Mesendoderm (in vitro differentiated cells): ENCODE results near the gene POGLUT2.
"Not testable (repeated sequence)": the region's sequence is repeated elsewhere in the genome, so short reads cannot be mapped to it uniquely, and the experiment has no call there.

ENCODE experiments used
- DNase-seq: peaks from one replicate; pipeline ENCODE4 v3.0.0; 2013
- H2AK5ac ChIP-seq: 2 replicates; pipeline ENCODE4 v1.6.1; 2013; ENCODE audit warnings: low read length, inconsistent platforms
- H2BK120ac ChIP-seq: 2 replicates; pipeline ENCODE4 v1.6.1; 2013; ENCODE audit warnings: low read depth, mild to moderate bottlenecking, low read length, moderate library complexity, mixed read lengths
- H2BK15ac ChIP-seq: replicated peaks from 2 replicates; pipeline ENCODE4 v1.6.1; 2013; ENCODE audit warnings: low read depth, mild to moderate bottlenecking, moderate library complexity
- H2BK5ac ChIP-seq: 2 replicates; pipeline ENCODE4 v1.6.1; 2013; ENCODE audit warnings: low read length, inconsistent platforms
- H3K18ac ChIP-seq: 2 replicates; pipeline ENCODE4 v1.6.1; 2013; ENCODE audit warnings: mild to moderate bottlenecking, low read length, mixed read lengths
- H3K23ac ChIP-seq: one replicate; pipeline ENCODE4 v1.6.1; 2013; ENCODE audit warnings: low read length
- H3K27ac ChIP-seq: 2 replicates; pipeline ENCODE4 v1.5.1; 2013; ENCODE audit warnings: low read depth, mild to moderate bottlenecking, inconsistent platforms, low read length, moderate library complexity
- H3K27me3 ChIP-seq: 2 replicates; pipeline ENCODE4 v1.6.1; 2013; ENCODE audit warnings: low read length, control low read depth, mild to moderate bottlenecking, inconsistent platforms; ENCODE audit not compliant: insufficient read depth, poor library complexity
- H3K36me3 ChIP-seq: 2 replicates; pipeline ENCODE4 v1.6.1; 2013; ENCODE audit warnings: low read length, inconsistent platforms; ENCODE audit not compliant: control insufficient read depth, insufficient read depth
- H3K4ac ChIP-seq: one replicate; pipeline ENCODE4 v1.6.1; 2013; ENCODE audit warnings: low read depth, mild to moderate bottlenecking, low read length, moderate library complexity
- H3K4me1 ChIP-seq: 2 replicates; pipeline ENCODE4 v1.6.1; 2013; ENCODE audit warnings: low read depth, low read length, inconsistent platforms; ENCODE audit not compliant: control insufficient read depth
- H3K4me2 ChIP-seq: 2 replicates; pipeline ENCODE4 v1.6.1; 2013; ENCODE audit warnings: low read length
- H3K4me3 ChIP-seq: 2 replicates; pipeline ENCODE4 v1.5.1; 2013; ENCODE audit warnings: mild to moderate bottlenecking, low read length
- H3K56ac ChIP-seq: one replicate; pipeline ENCODE4 v1.6.1; 2013; ENCODE audit warnings: low read length
- H3K79me1 ChIP-seq: 2 replicates; pipeline ENCODE4 v1.6.1; 2013; ENCODE audit warnings: low read length, inconsistent platforms
- H3K79me2 ChIP-seq: 2 replicates; pipeline ENCODE4 v1.6.1; 2013; ENCODE audit warnings: mild to moderate bottlenecking, low read length; ENCODE audit not compliant: control insufficient read depth, insufficient read depth
- H3K9ac ChIP-seq: 2 replicates; pipeline ENCODE4 v1.6.1; 2013; ENCODE audit warnings: low read length, inconsistent platforms
- H4K5ac ChIP-seq: one replicate; pipeline ENCODE4 v1.6.1; 2013; ENCODE audit warnings: low read length
- H4K8ac ChIP-seq: one replicate; pipeline ENCODE4 v1.6.1; 2013; ENCODE audit warnings: low read depth, mild to moderate bottlenecking, control low read depth, low read length, moderate library complexity
- WGBS: extraction: QIAGEN DNeasy Blood & Tissue Kit; methylation state at CpG from one replicate; pipeline ENCODE4 v1.1.7; 2013; ENCODE audit warnings: low lambda C conversion rate, missing lambda C conversion rate; ENCODE audit not compliant: insufficient coverage; ENCODE audit errors: extremely low coverage; 5-methylcytosine and 5-hydroxymethylcytosine counted together

The POGLUT2 gene

DNA sequence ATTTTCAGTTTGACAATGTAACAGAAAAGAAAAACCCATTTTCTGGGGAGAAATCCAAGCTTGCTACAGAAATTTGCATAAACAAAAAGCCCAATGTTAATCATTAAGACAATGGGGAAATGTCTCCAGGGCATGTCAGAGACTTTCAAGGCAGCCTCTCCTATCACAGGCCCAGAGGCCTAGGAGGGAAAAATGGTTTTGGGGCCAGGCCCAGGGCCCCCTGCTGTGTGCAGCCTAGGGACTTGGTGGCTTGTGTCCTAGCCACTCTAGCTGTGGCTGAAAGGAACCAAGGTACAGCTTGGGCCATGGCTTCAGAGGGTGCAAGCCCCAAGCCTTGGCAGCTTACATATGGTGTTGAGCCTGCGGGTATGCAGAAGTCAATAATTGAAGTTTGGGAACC, 17.2 kb downstream of the POGLUT2 start:
- no peak overlapping the region for H2BK15ac ChIP-seq
- no peak for DNase-seq
- H2BK120ac ChIP-seq, result no peak overlapping the region
- H3K9ac ChIP-seq, result no peak overlapping the region
- no CpG with 5 or more reads among the region's 1 CpG for WGBS
- H3K79me1 ChIP-seq, result no peaks in the 10 kb centered on the region
- H3K36me3 ChIP-seq, result peaks cover 1% of the 10 kb centered on the region
- H3K27me3 ChIP-seq, result no peaks in the 10 kb centered on the region
- H3K18ac ChIP-seq, result no peak overlapping the region
- no peak overlapping the region for H3K27ac ChIP-seq
- H2AK5ac ChIP-seq, result no peak overlapping the region
- H4K5ac ChIP-seq, result no peak overlapping the region
- H2BK5ac ChIP-seq, result no peak overlapping the region
- no peak overlapping the region for H3K23ac ChIP-seq
- no peak overlapping the region for H3K4me2 ChIP-seq
- H4K8ac ChIP-seq, result no peak overlapping the region
- no peaks in the 10 kb centered on the region for H3K4me1 ChIP-seq
- H3K79me2 ChIP-seq, result no peaks in the 10 kb centered on the region
- no peak overlapping the region for H3K56ac ChIP-seq
- no peak overlapping the region for H3K4me3 ChIP-seq
- H3K4ac ChIP-seq, result no peak overlapping the region

DNA sequence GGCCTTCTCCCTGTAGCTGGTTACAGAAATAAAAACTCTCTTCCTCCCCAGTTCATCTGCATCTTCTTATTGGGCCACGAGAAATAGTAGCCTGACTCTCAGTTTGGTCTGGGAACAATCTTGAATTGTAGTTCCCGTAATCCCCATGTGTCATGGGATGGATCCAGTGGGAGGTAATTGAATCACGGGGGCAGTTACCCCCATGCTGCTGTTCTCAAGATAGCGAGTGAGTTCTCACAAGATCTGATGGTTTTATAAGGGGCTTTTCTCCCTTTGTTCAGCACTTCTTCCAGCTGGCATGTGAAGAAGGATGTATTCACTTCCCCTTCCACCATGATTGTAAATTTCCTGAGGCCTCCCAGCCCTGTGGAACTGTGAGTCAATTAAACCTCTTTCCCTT, 18.1 kb downstream of the POGLUT2 start:
- WGBS, result no CpG with 5 or more reads among the region's 4 CpGs
- H3K27ac ChIP-seq, result not testable (repeated sequence)

DNA sequence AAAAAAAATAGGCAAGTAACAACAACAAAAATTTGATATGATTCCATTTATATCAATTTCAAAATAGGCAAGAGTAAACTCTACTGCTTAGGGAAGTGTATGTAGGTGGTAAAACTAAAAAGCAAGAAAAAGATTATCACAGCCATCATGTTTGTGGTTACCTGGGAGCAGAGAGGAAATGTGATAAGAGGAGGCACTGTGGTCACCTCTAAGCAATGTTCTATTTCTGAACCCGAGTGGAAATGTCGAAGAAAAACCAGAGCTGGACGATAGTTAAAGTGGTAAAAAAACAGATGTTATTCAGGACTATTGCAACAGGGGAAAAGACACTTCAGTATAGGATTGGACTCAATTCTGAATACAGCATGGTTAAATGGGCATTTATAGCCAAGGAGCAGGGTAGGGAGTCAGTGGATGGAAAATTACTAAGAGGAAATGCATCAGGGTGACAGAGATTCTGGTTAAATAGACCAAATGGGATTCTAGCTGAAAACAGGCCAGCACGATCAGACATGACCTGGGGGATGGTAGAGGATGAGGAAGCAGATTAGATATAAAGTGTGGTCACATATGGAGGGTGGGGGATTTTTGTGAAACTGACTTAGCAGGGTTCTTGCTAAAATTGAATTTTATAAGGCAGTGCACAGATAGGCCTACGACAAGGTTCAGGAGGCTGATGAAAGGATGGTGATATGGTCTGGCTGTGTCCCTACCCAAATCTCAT, 19.2 kb downstream of the POGLUT2 start:
- WGBS, result no CpG with 5 or more reads among the region's 5 CpGs
- no peak overlapping the region for H2AK5ac ChIP-seq
- H4K8ac ChIP-seq, result no peak overlapping the region
- no peaks in the 10 kb centered on the region for H3K27me3 ChIP-seq
- no peak overlapping the region for H3K4me2 ChIP-seq
- no peak overlapping the region for H2BK15ac ChIP-seq
- no peak overlapping the region for H3K56ac ChIP-seq
- no peak overlapping the region for H3K23ac ChIP-seq
- H3K4me1 ChIP-seq, result no peaks in the 10 kb centered on the region
- DNase-seq, result no peak
- no peak overlapping the region for H3K4ac ChIP-seq
- H3K36me3 ChIP-seq, result peaks cover 1% of the 10 kb centered on the region
- no peak overlapping the region for H4K5ac ChIP-seq
- no peak overlapping the region for H2BK120ac ChIP-seq
- no peak overlapping the region for H3K27ac ChIP-seq
- no peak overlapping the region for H2BK5ac ChIP-seq
- no peak overlapping the region for H3K4me3 ChIP-seq
- H3K79me2 ChIP-seq, result no peaks in the 10 kb centered on the region
- H3K79me1 ChIP-seq, result no peaks in the 10 kb centered on the region
- H3K18ac ChIP-seq, result no peak overlapping the region
- no peak overlapping the region for H3K9ac ChIP-seq

More for the DNA sequence above, 18.1 kb downstream of the POGLUT2 start:
- not testable (repeated sequence) for DNase-seq, H3K9ac ChIP-seq, H3K56ac ChIP-seq, H2BK5ac ChIP-seq, H3K4me3 ChIP-seq, H3K4me2 ChIP-seq, H3K36me3 ChIP-seq, H3K4ac ChIP-seq, H3K23ac ChIP-seq, H2BK120ac ChIP-seq, H4K5ac ChIP-seq, H2AK5ac ChIP-seq, H3K4me1 ChIP-seq, H3K27me3 ChIP-seq, H3K79me2 ChIP-seq, H3K79me1 ChIP-seq, H4K8ac ChIP-seq, H2BK15ac ChIP-seq, H3K18ac ChIP-seq

DNA sequence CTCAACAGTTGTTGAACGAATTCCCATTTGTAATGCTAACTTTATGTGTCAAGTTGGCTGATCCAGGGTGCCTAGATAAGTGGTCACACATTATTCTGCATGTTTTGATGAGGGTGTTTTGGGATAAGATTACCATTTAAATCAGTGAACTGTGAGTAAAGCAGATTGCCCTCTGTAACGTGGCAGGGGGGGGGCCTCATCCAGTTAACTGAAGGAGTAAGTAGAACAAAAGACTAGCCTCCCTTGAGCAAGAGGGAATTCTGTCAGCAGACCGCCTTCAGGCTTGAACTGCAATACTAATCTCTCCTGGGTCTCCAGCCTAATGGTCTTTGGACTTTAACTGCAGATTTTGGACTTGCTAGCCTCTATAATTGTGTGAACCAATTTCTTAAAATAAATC, 21.0 kb downstream of the POGLUT2 start:
- Histone ChIP-seq H2BK5ac (no peak overlapping the region), H3K4me3 (no peak overlapping the region), H3K18ac (no peak overlapping the region), H3K79me2 (no peaks in the 10 kb centered on the region), H2AK5ac (no peak overlapping the region), H3K9ac (no peak overlapping the region), H3K27ac (no peak overlapping the region), H3K4me1 (peaks cover 2% of the 10 kb centered on the region), H3K4me2 (no peak overlapping the region), H3K23ac (no peak overlapping the region), H4K5ac (no peak overlapping the region), H3K36me3 (no peaks in the 10 kb centered on the region), H3K56ac (no peak overlapping the region), H3K79me1 (no peaks in the 10 kb centered on the region), H4K8ac (no peak overlapping the region), H2BK15ac (no peak overlapping the region), H3K4ac (no peak overlapping the region), H3K27me3 (no peaks in the 10 kb centered on the region), H2BK120ac (no peak overlapping the region)
- no CpG with 5 or more reads among the region's 3 CpGs for WGBS
- DNase-seq, result no peak

DNA sequence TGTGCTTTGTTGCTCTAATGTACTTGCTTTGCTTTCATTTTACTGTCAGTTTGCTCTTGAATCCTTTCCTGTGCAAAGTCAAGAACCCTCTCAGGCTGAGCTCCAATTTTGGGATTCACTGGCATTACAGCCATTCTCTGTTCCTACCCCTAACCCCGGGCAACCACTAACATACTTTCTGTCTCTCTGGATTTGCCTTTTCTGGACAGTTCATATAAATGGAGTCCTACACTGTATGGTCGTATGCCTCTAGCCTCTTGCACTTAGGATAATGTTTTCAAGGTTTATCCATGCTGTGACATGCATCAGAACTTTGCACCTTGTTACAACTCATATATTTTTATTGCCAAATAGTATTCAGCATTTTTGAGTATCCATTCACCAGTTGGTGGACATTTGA, 22.5 kb downstream of the POGLUT2 start:
- Histone ChIP-seq H3K23ac (no peak overlapping the region), H3K36me3 (no peaks in the 10 kb centered on the region), H3K27me3 (no peaks in the 10 kb centered on the region), H4K8ac (no peak overlapping the region), H2AK5ac (no peak overlapping the region), H3K4me3 (no peak overlapping the region), H2BK5ac (no peak overlapping the region), H3K4me1 (peaks cover 2% of the 10 kb centered on the region), H2BK15ac (no peak overlapping the region), H4K5ac (no peak overlapping the region), H3K4ac (no peak overlapping the region), H3K79me1 (no peaks in the 10 kb centered on the region), H3K27ac (no peak overlapping the region), H3K56ac (no peak overlapping the region), H2BK120ac (no peak overlapping the region), H3K4me2 (no peak overlapping the region), H3K79me2 (no peaks in the 10 kb centered on the region), H3K18ac (no peak overlapping the region), H3K9ac (no peak overlapping the region)
- no CpG with 5 or more reads among the region's 2 CpGs for WGBS
- DNase-seq, result no peak
